Neural cell (in vitro differentiated cells): ENCODE measurements around the gene RET.

ENCODE experiments used
- CTCF ChIP-seq: fragments of 450-650 bp; IDR thresholded peaks from 2 replicates; pipeline ENCODE4 v1.5.1; 2014; ENCODE audit warnings: antibody characterized with exemption, mild to moderate bottlenecking, moderate library complexity; ENCODE audit not compliant: poor library complexity, severe bottlenecking
- EZH2 ChIP-seq: fragments of 200-600, 300-800 bp; shearing (Covaris generic), sonication (generic); IDR thresholded peaks from 2 replicates; pipeline ENCODE4 v1.6.1; 2014; ENCODE audit warnings: antibody characterized with exemption, low read length, borderline replicate concordance, mild to moderate bottlenecking; ENCODE audit not compliant: insufficient read depth, poor library complexity, severe bottlenecking

GRCh38 chr10:43043773-43044447 lies 33.0 kb upstream of the RET start:
- TF ChIP-seq CTCF (no peak), EZH2 (no peak)
